ENCODE results near the gene RERE. TPM values are rescaled to one million over a fixed set of nuclear protein-coding genes. Genes with fewer than 3 reads are reported as not detected.

Gene RERE
- total RNA-seq, 2 donors from 2014 or later = 144 to 174 TPM

GRCh38 chr1:8680664-8681650 lies 136.5 kb downstream of the RERE start:
- Histone ChIP-seq H3K4me1 (ENCODE audit: control insufficient read depth in 1 of 2, low read depth in 2 of 2) (no peaks in the 10 kb centered on the region), H3K36me3 (no peaks in the 10 kb centered on the region), H3K27ac (no peak overlapping the region), H3K9me3 (no peaks in the 10 kb centered on the region), H3K27me3 (replicated peaks; ENCODE audit: insufficient read depth) (no peaks in the 10 kb centered on the region), H3K4me3 (no peak overlapping the region)
- no peak for DNase-seq (ENCODE audit: low spot score)
- no peak for ATAC-seq (ENCODE audit: insufficient number of reproducible peaks, low FRiP score, low read depth)
- no peak for TF ChIP-seq CTCF (IDR thresholded peaks at IDR 0.05)

- Histone ChIP-seq H3K9me3 (no peaks in the 10 kb centered on the region), H3K4me1 (ENCODE audit: control insufficient read depth in 1 of 2, low read depth in 2 of 2) (no peaks in the 10 kb centered on the region), H3K27ac (no peak overlapping the region), H3K4me3 (no peak overlapping the region), H3K36me3 (no peaks in the 10 kb centered on the region), H3K27me3 (replicated peaks; ENCODE audit: insufficient read depth) (no peaks in the 10 kb centered on the region)
- no peak for ATAC-seq (ENCODE audit: insufficient number of reproducible peaks, low FRiP score, low read depth)
- TF ChIP-seq CTCF (IDR thresholded peaks at IDR 0.05) = no peak
- DNase-seq (ENCODE audit: low spot score) = no peak
Observed at GRCh38 chr1:8679929-8680663, 137.3 kb downstream of the RERE start.

GRCh38 chr1:8679395-8679800 lies 138.0 kb downstream of the RERE start:
- no peaks in the 10 kb centered on the region for H3K36me3 ChIP-seq
- H3K27ac ChIP-seq = no peak overlapping the region
- no peak overlapping the region for H3K4me3 ChIP-seq
- no peak for TF ChIP-seq CTCF (IDR thresholded peaks at IDR 0.05)
- DNase-seq (ENCODE audit: low spot score) (no peak), ATAC-seq (ENCODE audit: insufficient number of reproducible peaks, low FRiP score, low read depth) (no peak)
- no peaks in the 10 kb centered on the region for H3K4me1 ChIP-seq (ENCODE audit: control insufficient read depth in 1 of 2, low read depth in 2 of 2)
- no peaks in the 10 kb centered on the region for H3K9me3 ChIP-seq
- H3K27me3 ChIP-seq (replicated peaks; ENCODE audit: insufficient read depth) = no peaks in the 10 kb centered on the region

GRCh38 chr1:8678673-8679394 lies 138.6 kb downstream of the RERE start:
- DNase-seq (ENCODE audit: low spot score) = no peak
- no peak overlapping the region for H3K27ac ChIP-seq
- no peak for ATAC-seq (ENCODE audit: insufficient number of reproducible peaks, low FRiP score, low read depth)
- H3K4me1 ChIP-seq (ENCODE audit: control insufficient read depth in 1 of 2, low read depth in 2 of 2) = no peaks in the 10 kb centered on the region
- no peaks in the 10 kb centered on the region for H3K9me3 ChIP-seq
- no peak for TF ChIP-seq CTCF (IDR thresholded peaks at IDR 0.05)
- no peaks in the 10 kb centered on the region for H3K36me3 ChIP-seq
- H3K4me3 ChIP-seq = no peak overlapping the region
- H3K27me3 ChIP-seq (replicated peaks; ENCODE audit: insufficient read depth) = no peaks in the 10 kb centered on the region

GRCh38 chr1:8677782-8678181 lies 139.7 kb downstream of the RERE start:
- DNase-seq (ENCODE audit: low spot score) = no peak
- TF ChIP-seq CTCF (IDR thresholded peaks at IDR 0.05) = no peak
- no peaks in the 10 kb centered on the region for H3K9me3 ChIP-seq

More at GRCh38 chr1:8677782-8678181, 139.7 kb downstream of the RERE start:
- no peaks in the 10 kb centered on the region for H3K27me3 ChIP-seq (replicated peaks; ENCODE audit: insufficient read depth)
- ATAC-seq (ENCODE audit: insufficient number of reproducible peaks, low FRiP score, low read depth) = no peak
- no peaks in the 10 kb centered on the region for H3K36me3 ChIP-seq
- H3K4me3 ChIP-seq = no peak overlapping the region
- no peaks in the 10 kb centered on the region for H3K4me1 ChIP-seq (ENCODE audit: control insufficient read depth in 1 of 2, low read depth in 2 of 2)
- no peak overlapping the region for H3K27ac ChIP-seq
